ENCODE measurements around the gene ZNF662. TPM values are rescaled to one million over a fixed set of nuclear protein-coding genes. Genes with fewer than 3 reads are reported as not detected.

ZNF662 gene
- total RNA-seq, 1 experiment from 2014 or later: 2.7 TPM

- TF ChIP-seq, protein P1, sequence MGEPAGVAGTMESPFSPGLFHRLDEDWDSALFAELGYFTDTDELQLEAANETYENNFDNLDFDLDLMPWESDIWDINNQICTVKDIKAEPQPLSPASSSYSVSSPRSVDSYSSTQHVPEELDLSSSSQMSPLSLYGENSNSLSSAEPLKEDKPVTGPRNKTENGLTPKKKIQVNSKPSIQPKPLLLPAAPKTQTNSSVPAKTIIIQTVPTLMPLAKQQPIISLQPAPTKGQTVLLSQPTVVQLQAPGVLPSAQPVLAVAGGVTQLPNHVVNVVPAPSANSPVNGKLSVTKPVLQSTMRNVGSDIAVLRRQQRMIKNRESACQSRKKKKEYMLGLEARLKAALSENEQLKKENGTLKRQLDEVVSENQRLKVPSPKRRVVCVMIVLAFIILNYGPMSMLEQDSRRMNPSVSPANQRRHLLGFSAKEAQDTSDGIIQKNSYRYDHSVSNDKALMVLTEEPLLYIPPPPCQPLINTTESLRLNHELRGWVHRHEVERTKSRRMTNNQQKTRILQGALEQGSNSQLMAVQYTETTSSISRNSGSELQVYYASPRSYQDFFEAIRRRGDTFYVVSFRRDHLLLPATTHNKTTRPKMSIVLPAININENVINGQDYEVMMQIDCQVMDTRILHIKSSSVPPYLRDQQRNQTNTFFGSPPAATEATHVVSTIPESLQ (CRISPR knock-in tag; IDR thresholded peaks at IDR 0.05): no peak
- TF ChIP-seq CREM (CRISPR knock-in tag; IDR thresholded peaks at IDR 0.05) (no peak), E2F5 (CRISPR knock-in tag; IDR thresholded peaks at IDR 0.05) (no peak)
These were observed 40.7 kb upstream of the ZNF662 start (continued) for GRCh38 chr3:42865256-42865655.

- ATAC-seq: no peak
- Mint-ChIP-seq H3K9me3 (peaks cover 4% of the 10 kb centered on the region; the same call in 1 of the 2 replicates), H3K27me3 (ENCODE audit: low read depth) (peaks cover 5% of the 10 kb centered on the region; the same call in 1 of the 2 replicates), H3K27ac (no peak overlapping the region), H3K4me1 (no peaks in the 10 kb centered on the region), H3K36me3 (no peaks in the 10 kb centered on the region), H3K4me3 (no peak overlapping the region)
- TF ChIP-seq MXD4 (CRISPR knock-in tag; IDR thresholded peaks at IDR 0.05; ENCODE audit: borderline replicate concordance) (no peak), ZNF317 (CRISPR knock-in tag; IDR thresholded peaks at IDR 0.05; ENCODE audit: borderline replicate concordance, low read depth) (no peak), CREB1 (CRISPR knock-in tag; IDR thresholded peaks at IDR 0.05) (no peak), RELA (CRISPR knock-in tag; IDR thresholded peaks at IDR 0.05; ENCODE audit: borderline replicate concordance) (no peak), ZNF423 (CRISPR knock-in tag; IDR thresholded peaks at IDR 0.05) (no peak)
- TF ChIP-seq, protein P2, sequence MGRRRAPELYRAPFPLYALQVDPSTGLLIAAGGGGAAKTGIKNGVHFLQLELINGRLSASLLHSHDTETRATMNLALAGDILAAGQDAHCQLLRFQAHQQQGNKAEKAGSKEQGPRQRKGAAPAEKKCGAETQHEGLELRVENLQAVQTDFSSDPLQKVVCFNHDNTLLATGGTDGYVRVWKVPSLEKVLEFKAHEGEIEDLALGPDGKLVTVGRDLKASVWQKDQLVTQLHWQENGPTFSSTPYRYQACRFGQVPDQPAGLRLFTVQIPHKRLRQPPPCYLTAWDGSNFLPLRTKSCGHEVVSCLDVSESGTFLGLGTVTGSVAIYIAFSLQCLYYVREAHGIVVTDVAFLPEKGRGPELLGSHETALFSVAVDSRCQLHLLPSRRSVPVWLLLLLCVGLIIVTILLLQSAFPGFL (CRISPR knock-in tag; IDR thresholded peaks at IDR 0.05; ENCODE audit: borderline replicate concordance): no peak
- TF ChIP-seq, protein P3, sequence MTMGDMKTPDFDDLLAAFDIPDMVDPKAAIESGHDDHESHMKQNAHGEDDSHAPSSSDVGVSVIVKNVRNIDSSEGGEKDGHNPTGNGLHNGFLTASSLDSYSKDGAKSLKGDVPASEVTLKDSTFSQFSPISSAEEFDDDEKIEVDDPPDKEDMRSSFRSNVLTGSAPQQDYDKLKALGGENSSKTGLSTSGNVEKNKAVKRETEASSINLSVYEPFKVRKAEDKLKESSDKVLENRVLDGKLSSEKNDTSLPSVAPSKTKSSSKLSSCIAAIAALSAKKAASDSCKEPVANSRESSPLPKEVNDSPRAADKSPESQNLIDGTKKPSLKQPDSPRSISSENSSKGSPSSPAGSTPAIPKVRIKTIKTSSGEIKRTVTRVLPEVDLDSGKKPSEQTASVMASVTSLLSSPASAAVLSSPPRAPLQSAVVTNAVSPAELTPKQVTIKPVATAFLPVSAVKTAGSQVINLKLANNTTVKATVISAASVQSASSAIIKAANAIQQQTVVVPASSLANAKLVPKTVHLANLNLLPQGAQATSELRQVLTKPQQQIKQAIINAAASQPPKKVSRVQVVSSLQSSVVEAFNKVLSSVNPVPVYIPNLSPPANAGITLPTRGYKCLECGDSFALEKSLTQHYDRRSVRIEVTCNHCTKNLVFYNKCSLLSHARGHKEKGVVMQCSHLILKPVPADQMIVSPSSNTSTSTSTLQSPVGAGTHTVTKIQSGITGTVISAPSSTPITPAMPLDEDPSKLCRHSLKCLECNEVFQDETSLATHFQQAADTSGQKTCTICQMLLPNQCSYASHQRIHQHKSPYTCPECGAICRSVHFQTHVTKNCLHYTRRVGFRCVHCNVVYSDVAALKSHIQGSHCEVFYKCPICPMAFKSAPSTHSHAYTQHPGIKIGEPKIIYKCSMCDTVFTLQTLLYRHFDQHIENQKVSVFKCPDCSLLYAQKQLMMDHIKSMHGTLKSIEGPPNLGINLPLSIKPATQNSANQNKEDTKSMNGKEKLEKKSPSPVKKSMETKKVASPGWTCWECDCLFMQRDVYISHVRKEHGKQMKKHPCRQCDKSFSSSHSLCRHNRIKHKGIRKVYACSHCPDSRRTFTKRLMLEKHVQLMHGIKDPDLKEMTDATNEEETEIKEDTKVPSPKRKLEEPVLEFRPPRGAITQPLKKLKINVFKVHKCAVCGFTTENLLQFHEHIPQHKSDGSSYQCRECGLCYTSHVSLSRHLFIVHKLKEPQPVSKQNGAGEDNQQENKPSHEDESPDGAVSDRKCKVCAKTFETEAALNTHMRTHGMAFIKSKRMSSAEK (CRISPR knock-in tag; IDR thresholded peaks at IDR 0.05; ENCODE audit: borderline replicate concordance): no peak
- ChIA-PET CTCF (interaction anchor here (0.5 to 1.1 kb wide), 4 partner anchors 14 to 50 kb away, joined by 3 to 6 read pairs (median 4); no protein-coding TSS in a partner anchor), POLR2A (no interaction called here)
- no peak for DNase-seq (ENCODE audit: low spot score)
These were observed 38.8 kb upstream of the ZNF662 start for GRCh38 chr3:42867138-42867537.

- no peak for DNase-seq (ENCODE audit: low spot score)
These were observed 37.1 kb upstream of the ZNF662 start for GRCh38 chr3:42868841-42869240.

More at GRCh38 chr3:42868841-42869240, 37.1 kb upstream of the ZNF662 start:
- peaks cover 4% of the 10 kb centered on the region; the same call in 1 of the 2 replicates for H3K27me3 Mint-ChIP-seq (ENCODE audit: low read depth)
- ChIA-PET POLR2A (no interaction called here), CTCF (interaction anchor here (0.6 to 2.8 kb wide), 3 partner anchors 12 to 128 kb away, joined by 4 to 16 read pairs (median 4); no protein-coding TSS in a partner anchor)
- H3K4me1 Mint-ChIP-seq: no peaks in the 10 kb centered on the region
- TF ChIP-seq SMAD4 (CRISPR knock-in tag; IDR thresholded peaks at IDR 0.05) (no peak), ETV6 (CRISPR knock-in tag; IDR thresholded peaks at IDR 0.05) (no peak), KAT7 (CRISPR knock-in tag; IDR thresholded peaks at IDR 0.05; ENCODE audit: borderline replicate concordance) (no peak), ELF4 (CRISPR knock-in tag; IDR thresholded peaks at IDR 0.05; ENCODE audit: low read depth) (no peak), ZNF263 (CRISPR knock-in tag; IDR thresholded peaks at IDR 0.05; ENCODE audit: low read depth) (no peak), SOX15 (CRISPR knock-in tag; IDR thresholded peaks at IDR 0.05) (no peak), GRHL2 (CRISPR knock-in tag; IDR thresholded peaks at IDR 0.05; ENCODE audit: insufficient replicate concordance, severe bottlenecking) (no peak), STAT6 (CRISPR knock-in tag; conservative IDR thresholded peaks at IDR 0.05; ENCODE audit: low read depth) (no peak)
- TF ChIP-seq, protein P1 (CRISPR knock-in tag; IDR thresholded peaks at IDR 0.05): no peak
- no peak overlapping the region for H3K4me3 Mint-ChIP-seq
- no peak overlapping the region for H3K27ac Mint-ChIP-seq
- H3K36me3 Mint-ChIP-seq: no peaks in the 10 kb centered on the region
- no peak for ATAC-seq
- H3K9me3 Mint-ChIP-seq: peaks cover 4% of the 10 kb centered on the region; the same call in 1 of the 2 replicates
